Body of pancreas (tissue), 4 donors: Measurements from ENCODE around the gene POP4. TPM values are rescaled to one million over a fixed set of nuclear protein-coding genes. Genes with fewer than 3 reads are reported as not detected.

ENCODE experiments used
- ATAC-seq: fragments of 150-250 bp; one replicate; pipeline ENCODE4 v1.9.1; 2016
- DNase-seq, 4 donors: peaks; one replicate each; pipeline ENCODE4 v3.0.0-alpha.2; 2019
- H3K27ac ChIP-seq, 4 donors: fragments of 200-600 bp; sonication (generic); 1 replicate in 3 of 4; 2 replicates in 1 of 4; pipeline versions ENCODE4 v1.5.1 to v1.6.1; 2016 to 2019; ENCODE audit warnings: mild to moderate bottlenecking in 1 of 4, mixed read lengths in 1 of 4, moderate library complexity in 1 of 4
- H3K27me3 ChIP-seq, 2 donors: fragments of 200-600 bp; sonication (generic); one replicate each; pipeline ENCODE4 v1.6.0; 2016; ENCODE audit warnings: mild to moderate bottlenecking in 1 of 2
- H3K36me3 ChIP-seq, 2 donors: fragments of 200-600 bp; sonication (generic); replicated peaks in 1 of 2; 2 replicates each; pipeline ENCODE4 v1.5.1; 2016; ENCODE audit warnings: low read depth in 2 of 2; ENCODE audit not compliant: insufficient read depth in 1 of 2
- H3K4me1 ChIP-seq: fragments of 200-600 bp; sonication (generic); one replicate; pipeline ENCODE4 v1.6.0; 2016
- H3K4me3 ChIP-seq, 2 donors: fragments of 200-600 bp; sonication (generic); 1 replicate in 1 of 2; 2 replicates in 1 of 2; pipeline ENCODE4 v1.5.1; 2016 to 2019
- H3K9me3 ChIP-seq, 3 donors: fragments of 200-600 bp; sonication (generic); 1 replicate in 2 of 3; 2 replicates in 1 of 3; pipeline ENCODE4 v1.5.1; 2016
- CTCF ChIP-seq, 7 experiments: fragments of 450-650 bp in 4 of 7; fragments of 200-600 bp in 3 of 7; sonication (generic) in 3 of 7; IDR thresholded peaks; one replicate each; pipeline ENCODE4 v1.5.1; 2016 to 2019; ENCODE audit warnings: antibody characterized with exemption in 7 of 7
- POLR2A ChIP-seq, 3 donors: fragments of 450-650 bp; IDR thresholded peaks; one replicate each; pipeline ENCODE4 v1.6.1; 2016; ENCODE audit warnings: antibody characterized with exemption in 3 of 3, mild to moderate bottlenecking in 2 of 3
- WGBS, 2 donors: methylation state at CpG; one replicate each; pipeline ENCODE4 v1.1.5; 2017; 5-methylcytosine and 5-hydroxymethylcytosine counted together
- intact Hi-C: fragments of 100-400 bp; cut with DNase I; formaldehyde crosslinking; loops from one replicate; pipeline ENCODE4 v1.15.1; 2023
- total RNA-seq, 2 donors: library from RNA; depleted of rRNA; stranded (reverse); fragments of >200 nt; gene quantifications; one replicate each; pipeline ENCODE4 v1.1.0, GENCODE V29; 2016

POP4 gene
- total RNA-seq, 2 donors from 2014 or later, result 12.2 to 51.6 TPM

GRCh38 chr19:29643361-29643935 lies 37.4 kb downstream of the POP4 start:
- H3K36me3 ChIP-seq, result no peaks in the 10 kb centered on the region
- intact Hi-C loops, result no loop called here
- peaks cover 12% of the 10 kb centered on the region for H3K4me1 ChIP-seq
- no peak overlapping the region for H3K27ac ChIP-seq
- DNase-seq, result no peak
- ATAC-seq, result no peak
- no peaks in the 10 kb centered on the region for H3K27me3 ChIP-seq
- no peak for TF ChIP-seq POLR2A (IDR thresholded peaks at IDR 0.05)
- TF ChIP-seq CTCF (IDR thresholded peaks at IDR 0.05), result no peak
- no peak overlapping the region for H3K4me3 ChIP-seq
- H3K9me3 ChIP-seq, result no peaks in the 10 kb centered on the region
- 84 to 85% methylated on average over 5 to 7 of the region's 7 CpGs for WGBS, 2 donors

GRCh38 chr19:29644210-29644609 lies 38.1 kb downstream of the POP4 start:
- intact Hi-C loops, result no loop called here
- no peak overlapping the region for H3K4me3 ChIP-seq
- 81% methylated on average over 6 of the region's 6 CpGs for whole genome bisulfite sequencing, 2 donors
- H3K36me3 ChIP-seq, result no peaks in the 10 kb centered on the region
- no peaks in the 10 kb centered on the region for H3K27me3 ChIP-seq
- ATAC-seq (no peak), DNase-seq (no peak)
- no peak overlapping the region for H3K27ac ChIP-seq
- TF ChIP-seq POLR2A (IDR thresholded peaks at IDR 0.05) (no peak), CTCF (IDR thresholded peaks at IDR 0.05) (no peak)
- peaks cover 12% of the 10 kb centered on the region for H3K4me1 ChIP-seq
- H3K9me3 ChIP-seq, result no peaks in the 10 kb centered on the region

- H3K4me1 ChIP-seq, result peaks cover 12% of the 10 kb centered on the region
- DNase-seq (no peak), ATAC-seq (no peak)
- H3K27ac ChIP-seq, result peak overlapping the region in 1 of 4 donors; percentile 24
- H3K36me3 ChIP-seq, result no peaks in the 10 kb centered on the region
- no peaks in the 10 kb centered on the region for H3K9me3 ChIP-seq
- TF ChIP-seq CTCF (IDR thresholded peaks at IDR 0.05), result no peak
- no peak for TF ChIP-seq POLR2A (IDR thresholded peaks at IDR 0.05)
- WGBS, 2 donors, result 56 to 59% methylated on average over 5 of the region's 5 CpGs
- intact Hi-C loops, result no loop called here
- H3K27me3 ChIP-seq, result no peaks in the 10 kb centered on the region
- H3K4me3 ChIP-seq, result no peak overlapping the region
Measured at GRCh38 chr19:29645491-29645867, 39.4 kb downstream of the POP4 start.

- DNase-seq (peak in 3 of 4 donors; percentile 16 to 49 (median 38)), ATAC-seq (peak; percentile 60)
- Histone ChIP-seq H3K27me3 (no peaks in the 10 kb centered on the region), H3K4me3 (no peak overlapping the region), H3K36me3 (no peaks in the 10 kb centered on the region), H3K27ac (peak overlapping the region in 2 of 4 donors; percentile 10 to 24), H3K4me1 (peaks cover 12% of the 10 kb centered on the region), H3K9me3 (no peaks in the 10 kb centered on the region)
- WGBS, 2 donors, result 0% methylated on average over 8 of the region's 8 CpGs
- intact Hi-C loops, result no loop called here
- TF ChIP-seq POLR2A (IDR thresholded peaks at IDR 0.05) (no peak), CTCF (IDR thresholded peaks at IDR 0.05) (no peak)
Measured at GRCh38 chr19:29645911-29646310, 39.8 kb downstream of the POP4 start.

GRCh38 chr19:29650772-29651387 lies 44.8 kb downstream of the POP4 start:
- DNase-seq (no peak), ATAC-seq (no peak)
- intact Hi-C loops, result no loop called here
- TF ChIP-seq POLR2A (IDR thresholded peaks at IDR 0.05) (no peak), CTCF (IDR thresholded peaks at IDR 0.05) (no peak)
- Histone ChIP-seq H3K9me3 (no peaks in the 10 kb centered on the region), H3K27me3 (no peaks in the 10 kb centered on the region), H3K4me3 (no peak overlapping the region), H3K4me1 (peaks cover 7% of the 10 kb centered on the region), H3K27ac (no peak overlapping the region), H3K36me3 (no peaks in the 10 kb centered on the region)
- WGBS, 2 donors, result 52 to 59% methylated on average over 7 of the region's 7 CpGs
